GM12875 (cell line): ENCODE measurements around the gene ZDHHC14.
"Not testable (repeated sequence)": the region's sequence is repeated elsewhere in the genome, so short reads cannot be mapped to it uniquely, and the experiment has no call there.

ENCODE experiments used
- H3K4me3 ChIP-seq: one replicate; pipeline ENCODE4 v1.5.1; 2011; ENCODE audit warnings: low read depth, low read length, control low read depth
- CTCF ChIP-seq: IDR thresholded peaks from 2 replicates; pipeline ENCODE4 v1.5.1; 2011; ENCODE audit warnings: low read depth, mild to moderate bottlenecking, control low read depth, inconsistent platforms, low read length, moderate library complexity, borderline replicate concordance; ENCODE audit not compliant: insufficient read depth

The ZDHHC14 gene

GRCh38 chr6:157386023-157386422 is 5.0 kb downstream of the ZDHHC14 start:
- H3K4me3 ChIP-seq, result no peak overlapping the region
- TF ChIP-seq CTCF, result no peak

- TF ChIP-seq CTCF, result no peak
- H3K4me3 ChIP-seq, result no peak overlapping the region
These were observed 5.5 kb downstream of the ZDHHC14 start for GRCh38 chr6:157386454-157386853.

GRCh38 chr6:157388924-157389323 is 7.9 kb downstream of the ZDHHC14 start:
- no peak for TF ChIP-seq CTCF
- H3K4me3 ChIP-seq, result no peak overlapping the region

GRCh38 chr6:157390273-157391060 is 9.5 kb downstream of the ZDHHC14 start:
- H3K4me3 ChIP-seq, result no peak overlapping the region
- TF ChIP-seq CTCF, result no peak

GRCh38 chr6:157392927-157393668 is 12.1 kb downstream of the ZDHHC14 start:
- no peak for TF ChIP-seq CTCF
- H3K4me3 ChIP-seq, result no peak overlapping the region

GRCh38 chr6:157393669-157394327 is 12.8 kb downstream of the ZDHHC14 start:
- no peak for TF ChIP-seq CTCF
- no peak overlapping the region for H3K4me3 ChIP-seq

GRCh38 chr6:157395199-157395598 is 14.2 kb downstream of the ZDHHC14 start:
- H3K4me3 ChIP-seq, result not testable (repeated sequence)
